DLD1 (cell line): Measurements from ENCODE around the gene USP15.

Experiments used
- in situ Hi-C: cut with HindIII; loops from 2 replicates; pipeline ENCODE4 v1.10.0; 2017; ENCODE audit warnings: low sequenced_read_pairs

Gene USP15

DNA sequence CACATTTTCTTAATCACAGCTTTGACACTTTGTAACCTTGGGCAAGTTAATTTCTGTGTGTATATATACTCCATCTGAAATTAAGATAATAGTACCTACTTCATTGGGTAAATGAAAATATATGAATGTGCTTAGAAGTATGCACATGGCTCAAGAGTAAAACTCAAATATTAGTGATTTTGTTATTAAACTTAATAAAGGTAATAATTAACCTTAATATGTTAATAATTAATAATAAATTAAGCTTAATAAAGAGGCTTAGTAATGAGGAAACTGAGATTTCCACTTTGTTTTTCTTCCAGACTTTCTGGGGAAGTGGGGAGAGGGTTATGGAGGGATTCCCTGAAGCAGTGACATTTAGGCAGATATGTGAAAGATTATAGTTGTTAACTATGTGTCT lies 19.8 kb downstream of the USP15 start:
- in situ Hi-C loops: no loop called here

DNA sequence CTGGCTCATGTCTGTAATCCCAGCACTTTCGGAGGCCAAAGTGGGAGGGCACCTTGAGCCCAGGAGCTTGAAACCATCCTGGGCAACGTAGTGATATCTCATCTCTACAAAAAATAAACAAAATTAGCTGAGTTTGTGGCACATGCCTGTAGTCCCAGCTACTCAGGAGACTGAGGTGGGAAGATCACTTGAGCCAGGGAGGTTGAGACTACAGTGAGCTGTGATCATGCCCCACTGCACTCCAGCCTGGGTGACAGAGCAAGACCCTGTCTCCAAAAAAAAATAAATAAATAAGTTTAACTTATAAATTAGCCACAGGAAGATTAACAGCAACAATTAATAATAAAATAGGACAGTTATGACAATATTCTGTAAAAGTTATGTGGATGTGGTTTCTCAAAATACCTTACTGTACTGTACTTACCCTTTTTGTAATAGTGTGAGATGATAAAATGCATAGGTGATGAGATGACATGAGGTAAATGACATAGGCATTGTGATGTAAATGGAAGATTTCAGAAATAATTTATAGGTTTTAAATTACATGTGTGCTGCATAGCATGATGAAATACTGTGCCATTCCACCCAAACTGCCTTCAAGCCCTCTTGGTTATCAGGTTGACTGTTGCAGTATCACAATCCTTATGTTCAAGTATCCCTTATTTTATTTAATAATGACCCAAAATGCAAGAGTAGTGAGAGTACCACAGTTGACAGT lies 22.0 kb downstream of the USP15 start:
- in situ Hi-C loops: no loop called here

DNA sequence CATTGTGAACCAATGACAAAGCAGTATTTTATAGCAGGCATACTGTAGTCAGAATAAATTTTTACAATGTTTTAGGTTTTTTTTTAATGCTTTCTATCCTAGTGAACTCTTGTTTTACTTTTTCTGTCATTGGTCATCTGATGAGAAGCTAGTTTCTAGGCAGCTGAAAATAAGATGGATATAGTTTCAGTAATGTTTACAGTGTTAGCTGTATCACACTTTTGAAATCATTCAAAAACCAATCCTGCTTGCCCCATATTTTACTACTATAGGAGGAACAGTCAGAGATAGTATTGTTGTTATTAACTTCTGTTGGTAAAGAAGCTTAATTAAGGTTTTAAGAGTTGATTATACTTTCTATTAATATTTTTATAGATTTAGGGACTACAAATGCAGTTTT lies 24.5 kb downstream of the USP15 start:
- in situ Hi-C loops: no loop called here

DNA sequence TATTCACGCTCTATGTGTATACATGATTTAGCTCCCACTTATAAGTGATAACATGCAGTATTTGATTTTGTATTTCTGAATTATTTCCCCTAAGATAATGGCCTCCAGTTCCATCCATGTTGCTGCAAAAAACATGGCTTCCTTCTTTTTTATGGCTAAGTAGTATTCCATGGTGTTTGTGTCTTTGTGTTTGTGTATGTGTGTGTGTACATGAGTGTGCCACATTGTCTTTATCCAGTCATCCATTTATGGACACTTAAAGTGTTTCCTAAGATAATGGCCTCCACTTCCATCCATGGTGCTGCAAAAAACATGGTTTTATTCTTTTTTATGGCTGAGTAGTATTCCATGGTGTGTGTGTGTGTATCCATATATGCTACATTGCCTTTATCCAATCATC lies 25.1 kb downstream of the USP15 start:
- in situ Hi-C loops: no loop called here

DNA sequence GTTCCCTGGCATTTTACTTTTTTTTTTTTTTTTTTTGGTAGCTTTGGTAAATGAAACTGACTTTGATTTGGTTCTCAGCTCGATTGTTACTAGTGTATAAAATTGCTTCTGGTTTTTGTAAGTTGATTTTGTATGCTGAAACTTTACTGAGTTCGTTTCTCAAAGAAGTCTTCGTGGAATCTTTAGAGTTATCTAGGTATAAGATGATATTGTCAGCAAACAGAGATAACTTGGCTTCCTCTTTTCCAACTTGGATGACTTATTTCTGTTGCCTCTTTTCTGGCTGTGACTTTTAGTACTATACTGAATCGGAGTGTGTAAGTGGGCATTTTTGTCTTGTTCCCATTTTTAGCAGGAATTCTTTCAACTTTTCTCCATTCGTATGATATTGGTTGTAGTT lies 28.1 kb downstream of the USP15 start:
- in situ Hi-C loops: no loop called here

DNA sequence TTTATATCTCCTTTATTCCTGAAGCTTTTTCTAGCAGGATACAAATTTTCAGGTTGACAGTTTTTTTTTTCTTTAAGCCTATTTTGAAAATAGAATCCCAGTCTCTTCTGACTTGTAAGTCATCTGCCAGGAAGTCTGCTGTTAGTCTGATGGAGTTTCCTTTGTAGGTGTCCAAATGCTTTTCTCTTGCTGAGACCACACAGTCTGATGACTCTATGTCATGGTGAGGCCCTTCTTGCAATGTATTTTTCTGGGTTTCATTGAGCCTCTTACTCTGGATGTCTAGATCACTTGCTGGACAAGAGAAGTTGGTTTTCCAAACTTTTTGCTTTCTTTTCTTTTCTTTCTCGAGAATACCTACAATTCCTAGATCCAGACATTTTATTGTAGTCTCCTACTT lies 30.6 kb downstream of the USP15 start:
- in situ Hi-C loops: no loop called here

DNA sequence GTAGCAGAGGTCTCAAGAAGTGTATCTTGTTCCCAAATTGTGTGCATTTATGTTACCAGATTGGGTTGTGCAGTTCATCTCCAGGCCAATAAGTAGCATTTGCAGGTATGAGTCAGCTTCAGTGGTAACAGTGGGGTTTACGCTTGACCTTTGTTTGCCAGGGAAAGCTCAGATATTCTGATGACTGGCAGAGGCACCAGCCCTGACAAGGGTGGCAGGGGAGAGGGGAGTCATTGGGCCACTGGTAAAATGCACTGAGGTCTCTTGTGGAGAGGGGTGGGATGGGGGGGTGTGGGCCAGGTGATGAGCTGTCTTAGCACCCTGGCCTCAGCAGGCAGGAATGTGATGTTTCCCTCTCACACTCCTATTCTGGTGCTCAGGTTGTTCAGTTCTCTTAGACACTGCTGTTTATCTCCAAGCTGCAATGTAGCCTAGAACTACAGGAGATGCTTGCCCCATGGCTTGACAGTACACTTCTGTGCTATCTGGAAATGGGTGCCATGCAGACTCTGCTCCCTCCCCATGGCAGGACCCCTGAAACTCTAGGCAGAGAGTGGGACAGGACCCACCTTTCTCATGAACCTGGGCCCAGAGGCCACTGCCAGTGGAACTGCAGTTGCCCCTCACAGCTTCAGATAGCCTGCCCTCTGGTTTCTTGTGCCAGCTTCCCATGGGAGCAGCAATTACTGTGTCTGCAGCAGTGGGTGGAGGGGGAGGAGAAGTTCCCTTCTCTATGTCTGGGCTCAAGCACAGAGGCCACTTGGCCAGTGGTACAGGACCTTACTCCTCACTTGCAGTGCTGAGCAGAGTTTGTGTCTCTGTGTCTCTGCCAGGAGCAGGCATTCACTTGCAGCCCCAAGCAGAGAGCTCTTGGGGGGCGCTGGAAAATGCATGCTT lies 31.9 kb downstream of the USP15 start:
- in situ Hi-C loops: no loop called here

DNA sequence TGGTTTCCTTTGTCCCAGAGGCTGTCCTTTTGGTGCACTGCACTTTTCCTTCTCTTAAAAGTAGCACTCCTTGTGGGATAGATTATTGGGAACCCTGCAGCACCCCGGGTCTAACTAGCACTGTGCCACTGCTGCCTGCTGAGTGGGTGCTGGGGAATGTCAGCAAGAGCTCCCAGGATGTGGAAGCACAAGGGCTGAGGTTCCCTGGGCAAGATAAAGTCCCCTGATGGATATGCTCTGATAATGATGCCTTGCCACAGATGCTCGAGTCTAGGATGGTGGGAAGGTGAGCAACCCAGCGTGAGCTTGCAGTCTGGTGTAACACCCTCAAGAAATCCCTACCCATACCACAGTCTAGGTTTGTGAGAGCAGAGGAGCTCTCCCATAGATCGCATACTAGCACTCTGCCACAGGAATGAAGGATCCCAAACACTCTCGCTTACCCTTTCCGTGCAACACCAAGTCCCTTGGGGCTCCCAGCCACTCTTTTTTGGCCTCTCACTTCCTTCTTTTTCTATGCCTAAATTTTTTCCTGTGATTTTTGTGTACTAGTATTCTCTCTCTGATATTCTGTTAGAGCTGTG lies 32.6 kb downstream of the USP15 start:
- in situ Hi-C loops: no loop called here

DNA sequence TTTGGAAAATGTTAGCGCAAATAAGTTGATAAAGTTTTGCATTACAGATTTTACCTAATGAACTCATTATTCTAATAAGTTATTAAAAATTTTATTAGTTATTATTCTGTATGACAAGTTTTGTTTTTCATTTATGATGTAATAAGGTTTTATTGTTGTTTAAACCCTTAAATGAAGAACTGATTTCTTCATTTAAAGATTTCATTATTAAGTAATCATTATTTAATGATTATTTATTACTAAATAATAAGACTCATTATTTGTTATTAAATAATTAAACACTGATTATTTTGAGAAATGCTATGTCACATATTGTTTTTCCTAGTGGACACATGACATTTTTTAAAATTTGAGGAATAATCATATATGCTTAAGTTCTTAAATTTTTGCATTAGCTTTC lies 34.2 kb downstream of the USP15 start:
- in situ Hi-C loops: no loop called here

DNA sequence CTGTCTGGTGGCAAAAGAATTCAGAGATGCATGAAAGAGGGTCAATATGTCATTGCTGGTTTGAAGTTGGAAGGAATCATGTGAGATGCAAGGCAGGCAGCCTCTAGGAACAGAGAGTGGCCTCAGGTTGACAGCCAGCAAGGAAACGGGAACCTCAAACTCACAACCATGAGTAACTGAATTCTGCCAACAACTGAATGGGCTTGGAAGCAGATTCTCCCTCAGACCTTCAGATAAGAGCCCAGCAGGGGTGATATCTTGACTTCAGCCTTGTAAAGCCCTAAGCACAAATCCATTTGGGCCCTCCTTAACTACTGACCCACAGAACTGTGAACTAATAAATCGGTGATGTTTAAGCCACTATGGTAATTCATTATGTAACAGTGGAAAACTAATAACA lies 35.8 kb downstream of the USP15 start:
- in situ Hi-C loops: no loop called here

DNA sequence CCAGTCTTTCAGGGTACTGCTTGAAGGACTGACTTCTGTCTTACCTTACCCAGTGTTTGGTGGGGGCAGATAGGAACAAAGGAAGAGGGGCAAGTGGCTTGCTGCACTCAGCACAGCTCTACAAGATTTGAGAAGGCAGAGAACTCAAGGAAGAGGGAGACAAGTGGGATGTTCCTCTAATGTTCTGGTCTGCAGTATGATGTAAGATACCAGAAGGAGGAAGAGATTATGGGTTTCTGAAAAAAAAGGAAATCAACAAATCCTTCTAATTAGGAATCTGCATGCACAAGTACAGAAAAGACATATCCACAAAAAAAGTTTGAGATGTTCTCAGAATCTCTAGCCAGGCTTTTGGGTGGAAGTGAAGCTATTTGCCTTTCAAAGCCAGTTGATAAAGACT lies 37.1 kb downstream of the USP15 start:
- in situ Hi-C loops: no loop called here

DNA sequence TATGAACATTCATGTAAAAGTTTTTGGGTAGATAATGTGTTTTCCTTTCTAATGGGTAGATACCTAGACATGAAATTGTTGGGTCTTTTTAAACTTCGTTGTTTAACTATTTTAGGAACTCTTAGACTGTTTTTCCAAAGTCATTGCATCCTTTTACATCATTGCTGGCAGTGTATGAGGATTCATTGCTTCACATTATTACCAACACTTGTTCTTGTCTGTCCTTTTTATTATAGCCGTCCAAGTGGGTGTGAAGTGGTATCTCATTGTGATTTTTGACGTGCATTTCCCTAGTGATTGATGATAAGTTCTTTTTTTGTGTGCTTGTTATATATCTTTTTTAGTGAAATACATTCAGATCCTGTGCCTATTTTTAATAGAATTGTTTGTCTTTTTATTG lies 39.4 kb downstream of the USP15 start:
- in situ Hi-C loops: no loop called here

DNA sequence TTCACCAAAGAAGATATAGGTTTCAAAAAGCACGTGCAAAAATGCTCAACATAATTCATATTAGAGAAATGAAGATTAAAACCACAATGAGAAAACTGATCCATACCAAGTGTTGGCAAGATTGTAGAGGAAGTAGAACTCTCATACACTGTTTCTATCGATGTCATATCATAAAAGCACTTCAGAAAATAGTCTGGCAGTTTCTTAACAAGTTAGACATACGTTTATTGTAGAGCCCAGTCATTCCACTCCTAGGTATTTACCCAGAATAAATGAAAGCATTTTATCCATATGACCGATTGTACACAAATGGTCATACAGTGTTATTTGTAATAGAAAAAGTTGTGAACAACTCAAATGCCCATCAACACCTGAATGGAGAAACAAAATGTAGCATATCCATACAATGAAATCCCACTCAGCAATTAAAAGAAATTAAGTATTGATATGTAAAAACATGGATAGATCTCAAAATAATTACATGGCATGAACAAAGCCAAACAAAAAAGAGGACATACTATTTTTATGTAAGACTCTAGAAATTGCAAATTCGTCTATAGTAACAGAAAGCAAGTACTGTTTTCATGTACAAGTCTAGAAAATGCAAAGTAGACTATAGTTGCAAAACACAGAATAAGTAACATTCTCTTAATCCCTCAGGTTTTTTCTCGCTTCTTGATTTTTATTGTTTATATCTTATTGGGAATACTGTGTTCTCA lies 41.0 kb downstream of the USP15 start:
- in situ Hi-C loops: no loop called here

DNA sequence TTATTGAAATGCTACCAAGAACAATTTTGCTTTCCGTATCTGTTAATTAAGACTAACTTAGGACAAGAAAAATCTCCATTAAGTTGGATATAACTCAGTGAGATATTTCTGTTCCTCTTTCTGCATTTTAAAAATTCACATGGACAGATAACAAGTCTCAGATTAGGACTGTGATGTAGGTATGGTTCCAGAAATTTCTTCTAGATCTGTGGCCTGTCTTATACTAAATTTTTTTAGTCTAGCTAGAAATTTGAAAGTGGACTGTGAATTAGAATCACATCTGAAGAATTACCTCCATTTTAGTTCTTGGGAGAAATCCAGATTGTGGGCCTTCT lies 41.6 kb downstream of the USP15 start:
- in situ Hi-C loops: no loop called here

DNA sequence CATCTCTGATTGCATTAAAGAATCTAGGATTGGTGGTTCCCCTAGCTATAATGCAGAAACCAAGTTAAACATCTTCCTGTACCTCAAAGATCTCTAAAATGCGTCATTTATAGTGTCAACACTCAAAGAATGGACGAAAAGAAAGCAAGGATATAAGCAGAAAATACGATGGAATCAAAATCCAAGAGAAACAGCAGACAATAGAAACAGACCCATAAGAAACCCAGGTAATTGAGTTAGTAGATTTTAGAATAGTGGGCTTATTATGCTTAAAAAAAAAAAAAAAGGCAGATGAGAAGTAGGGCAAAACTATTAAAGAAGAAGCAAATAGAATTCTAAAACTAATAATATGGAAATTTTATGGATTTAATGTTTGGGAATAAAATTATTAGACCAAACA lies 44.4 kb downstream of the USP15 start:
- in situ Hi-C loops: no loop called here

DNA sequence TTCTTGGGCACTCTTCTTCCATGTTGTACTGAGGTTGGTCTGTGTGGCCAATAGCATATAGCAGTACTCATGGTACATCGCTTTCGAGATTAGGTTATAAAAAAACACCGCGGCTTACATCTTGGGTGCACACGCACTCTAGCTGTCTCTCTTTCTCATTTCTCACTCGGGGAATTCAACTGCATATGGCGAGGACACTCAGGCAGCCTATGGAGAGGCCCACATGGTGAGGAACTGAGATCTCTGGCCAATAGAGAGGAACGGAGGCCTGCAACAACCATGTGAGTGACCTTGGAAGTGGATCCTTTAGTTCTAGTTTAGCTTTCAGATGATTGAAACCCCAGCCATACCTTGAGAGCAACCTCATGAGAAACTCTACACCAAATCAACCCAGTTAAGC lies 45.6 kb downstream of the USP15 start:
- in situ Hi-C loops: no loop called here

DNA sequence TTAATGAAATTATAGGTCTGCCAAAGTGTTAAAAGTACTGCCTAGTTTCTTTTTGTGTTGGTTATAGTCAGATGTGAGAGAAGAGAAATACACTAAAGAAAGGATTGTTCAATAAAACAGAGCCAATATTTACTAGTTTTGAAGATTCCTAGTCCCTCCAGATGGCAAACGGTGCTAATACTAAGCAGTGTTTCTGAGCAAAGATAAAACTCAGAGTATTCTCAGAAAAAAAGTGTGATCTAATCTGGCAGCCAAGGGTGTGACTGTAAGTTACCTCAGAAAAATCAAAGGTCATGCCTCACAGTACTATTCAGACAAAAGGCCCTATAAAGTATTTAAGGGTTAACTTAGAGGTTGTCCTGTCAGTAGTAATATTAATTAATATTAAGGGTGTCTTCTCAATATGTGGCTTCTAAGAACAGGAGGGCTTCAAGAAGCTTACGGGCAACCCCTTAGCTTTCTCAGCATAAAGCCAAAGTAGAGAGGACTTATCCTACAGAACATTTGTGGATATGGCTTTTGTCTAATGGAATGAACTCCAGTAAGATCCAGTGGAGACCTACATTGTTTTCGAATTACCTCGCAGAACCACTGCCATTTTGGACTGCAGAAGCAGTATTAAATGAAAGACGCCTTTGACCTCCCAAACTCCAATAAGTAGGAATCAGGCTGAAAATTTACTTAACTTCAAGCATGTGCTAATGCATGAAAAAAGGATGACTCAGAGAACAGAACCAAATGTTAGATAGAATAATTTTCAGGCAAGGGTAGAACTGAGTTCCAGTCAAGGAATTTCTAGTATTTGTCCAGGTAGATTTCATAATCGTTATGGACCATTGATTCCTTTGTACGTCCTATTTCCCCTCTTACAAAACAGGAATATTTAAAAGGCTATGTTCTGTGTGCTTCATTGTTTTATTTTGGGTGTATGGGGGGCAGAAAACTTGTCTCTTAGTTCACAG lies 46.6 kb downstream of the USP15 start:
- in situ Hi-C loops: no loop called here

DNA sequence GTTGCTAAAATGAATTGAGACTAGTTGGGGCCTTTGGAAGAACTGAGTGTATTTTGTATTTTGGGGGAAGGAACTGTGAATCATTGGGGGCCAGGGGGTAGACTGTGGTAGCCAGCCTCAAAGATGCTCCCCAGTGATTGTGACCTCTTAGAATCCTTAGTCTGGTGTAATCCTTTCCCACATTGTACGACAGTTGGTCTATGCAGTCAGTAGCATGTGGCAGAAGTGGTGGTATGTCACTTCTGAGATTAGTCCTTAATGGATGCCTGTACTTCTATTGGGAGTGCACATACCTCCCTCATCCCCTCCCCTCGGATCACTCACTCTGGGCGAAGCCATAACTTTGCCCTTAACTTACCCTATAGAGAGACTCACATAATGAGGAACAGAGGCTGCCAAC lies 48.0 kb downstream of the USP15 start:
- in situ Hi-C loops: no loop called here

DNA sequence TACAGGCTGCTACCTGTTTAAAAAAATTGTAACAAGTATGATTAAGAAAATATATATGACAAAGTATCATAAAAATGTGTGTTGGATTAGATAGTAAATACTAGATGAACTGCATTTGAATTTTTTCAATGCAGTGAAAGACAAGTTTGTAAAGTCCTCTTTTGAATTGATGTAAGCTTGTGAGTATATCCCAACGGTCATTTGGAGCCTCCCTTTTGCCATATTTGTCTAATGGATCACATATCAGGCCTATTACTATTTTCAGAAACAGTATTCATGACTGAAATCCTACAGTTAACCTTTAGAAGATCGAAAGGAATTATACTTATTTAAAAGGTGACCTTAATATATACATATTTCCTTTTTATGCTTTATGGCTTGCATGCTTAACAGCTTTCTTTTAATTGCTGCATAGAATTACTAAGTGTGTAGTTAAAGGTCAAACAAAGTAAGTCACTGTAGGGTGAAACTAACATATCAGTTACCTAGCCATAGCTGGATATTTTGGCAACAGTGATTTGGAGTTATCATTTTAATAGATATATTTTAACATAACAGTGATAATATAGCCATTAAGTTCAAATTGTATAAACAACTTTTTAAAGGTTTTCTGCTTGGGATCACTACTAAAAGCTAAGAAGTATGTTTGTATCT lies 53.6 kb downstream of the USP15 start:
- in situ Hi-C loops: no loop called here

DNA sequence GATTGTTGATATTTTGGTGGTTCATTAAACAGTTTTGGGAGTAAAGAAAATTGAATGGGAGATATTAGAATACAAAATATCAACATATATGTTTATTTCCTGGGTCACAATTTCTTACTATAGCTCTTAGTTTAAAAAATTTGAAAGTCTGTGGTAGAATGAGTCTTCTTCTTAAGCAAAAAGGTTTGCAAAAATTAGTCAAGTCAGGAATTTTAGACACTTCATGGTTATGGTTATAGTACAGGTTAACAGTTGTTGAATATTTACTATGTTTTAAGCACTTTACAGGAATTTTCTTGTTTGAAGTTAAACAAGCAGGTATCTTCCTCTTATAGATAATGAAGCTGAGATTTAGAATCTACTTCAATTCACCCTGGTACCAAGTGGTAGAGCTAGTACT lies 56.8 kb downstream of the USP15 start:
- in situ Hi-C loops: no loop called here
